K562 (cell line): ENCODE results near the gene CELA3B. TPM values are rescaled to one million over a fixed set of nuclear protein-coding genes. Genes with fewer than 3 reads are reported as not detected.

Experiments
- HNRNPH1 ChIP-seq: fragments of 200-400 bp; formaldehyde crosslinking; optimal IDR thresholded peaks from 2 replicates; pipeline ENCODE3; 2017; ENCODE audit warnings: low read depth, mild to moderate bottlenecking, low read length, moderate library complexity
- LEF1 ChIP-seq: fragments of 450-650 bp; IDR thresholded peaks from 2 replicates; pipeline ENCODE4 v1.6.1; 2016; ENCODE audit warnings: mild to moderate bottlenecking
- NCOA1 ChIP-seq: fragments of 450-650 bp; IDR thresholded peaks from 2 replicates; pipeline ENCODE4 v1.6.1; 2016; ENCODE audit warnings: low read depth
- NCOA4 ChIP-seq: fragments of 450-650 bp; IDR thresholded peaks from 2 replicates; pipeline ENCODE4 v1.6.1; 2018; ENCODE audit warnings: mild to moderate bottlenecking; ENCODE audit not compliant: partially characterized antibody
- PHB2 ChIP-seq: fragments of 450-650 bp; IDR thresholded peaks from 2 replicates; pipeline ENCODE4 v1.6.1; 2017; ENCODE audit warnings: low read depth
- POLR2A ChIP-seq: fragments of 450-650 bp; conservative IDR thresholded peaks from 2 replicates; pipeline ENCODE4 v1.6.1; 2016
- SREBF2 ChIP-seq: sonication (generic); formaldehyde crosslinking; IDR thresholded peaks from 2 replicates; pipeline ENCODE4 v1.4.0; 2020; ENCODE audit warnings: mild to moderate bottlenecking, missing genetic modification reagents
- TAF7 ChIP-seq: fragments of 450-650 bp; IDR thresholded peaks from 2 replicates; pipeline ENCODE4 v1.6.1; 2016; ENCODE audit warnings: missing genetic modification characterization, missing compliant biosample characterization
- ZNF133 ChIP-seq: fragments of 250-450 bp; sonication (Bioruptor Pico); IDR thresholded peaks from 2 replicates; pipeline ENCODE4 v1.4.0; 2020; ENCODE audit warnings: mild to moderate bottlenecking
- ZNF77 ChIP-seq: fragments of 250-450 bp; sonication (Bioruptor Pico); IDR thresholded peaks from 2 replicates; pipeline ENCODE4 v1.5.0; 2020
- polyA plus RNA-seq, 8 experiments: library from polyadenylated mRNA; depleted of rRNA in 4 of 8; stranded (reverse) in 5 of 8; unstranded in 3 of 8; fragments of >200 nt; fragmentation: Nextera tagmentation in 2 of 8; fragmentation: Illumina TruSeq in 1 of 8; extraction: Ambion mirVana in 2 of 8; extraction: Trizol in 1 of 8; gene quantifications; 2 replicates each; pipeline versions ENCODE4 v1.2.1 to v1.2.3, GENCODE V29; 2011 to 2014; ENCODE audit warnings: inconsistent platforms in 1 of 8, missing spikeins in 1 of 8
- total RNA-seq, 7 experiments: library from RNA; depleted of rRNA in 6 of 7; stranded (reverse); fragments of >200 nt in 6 of 7; fragmentation: Illumina TruSeq in 2 of 7; extraction: Trizol in 2 of 7; gene quantifications; 2 replicates each; pipeline versions ENCODE4 v1.2.1 to v1.2.3, GENCODE V29; 2011 to 2021; ENCODE audit warnings: low replicate concordance in 1 of 7
- TF ChIP-seq, protein P1 (sequence below): sonication (generic); formaldehyde crosslinking; IDR thresholded peaks from 2 replicates; pipeline ENCODE4 v1.5.0; 2020; ENCODE audit warnings: missing genetic modification reagents
- TF ChIP-seq, protein P2 (sequence below): fragments of 250-450 bp; sonication (Bioruptor Pico); IDR thresholded peaks from 2 replicates; pipeline ENCODE4 v1.8.0; 2021; ENCODE audit warnings: borderline replicate concordance, mild to moderate bottlenecking, moderate library complexity; ENCODE audit not compliant: poor library complexity, severe bottlenecking
- TF ChIP-seq, protein P3 (sequence below): sonication (generic); formaldehyde crosslinking; IDR thresholded peaks from 2 replicates; pipeline ENCODE4 v1.8.0; 2022; ENCODE audit warnings: mild to moderate bottlenecking, missing genetic modification reagents, borderline replicate concordance
- TF ChIP-seq, protein P4 (sequence below): fragments of 250-450 bp; sonication (Bioruptor Pico); IDR thresholded peaks from 2 replicates; pipeline ENCODE4 v1.4.0; 2020
- TF ChIP-seq, protein P5 (sequence below): fragments of 450-650 bp; formaldehyde crosslinking; IDR thresholded peaks from 2 replicates; pipeline ENCODE4 v1.4.0; 2020; ENCODE audit warnings: mild to moderate bottlenecking, moderate library complexity

CELA3B gene
- total and polyA plus RNA-seq, 9 of the 15 experiments (the other 6 are each of a cell fraction or from before 2014, with no cell fraction given) = 3.1 TPM; not detected in 8

DNA sequence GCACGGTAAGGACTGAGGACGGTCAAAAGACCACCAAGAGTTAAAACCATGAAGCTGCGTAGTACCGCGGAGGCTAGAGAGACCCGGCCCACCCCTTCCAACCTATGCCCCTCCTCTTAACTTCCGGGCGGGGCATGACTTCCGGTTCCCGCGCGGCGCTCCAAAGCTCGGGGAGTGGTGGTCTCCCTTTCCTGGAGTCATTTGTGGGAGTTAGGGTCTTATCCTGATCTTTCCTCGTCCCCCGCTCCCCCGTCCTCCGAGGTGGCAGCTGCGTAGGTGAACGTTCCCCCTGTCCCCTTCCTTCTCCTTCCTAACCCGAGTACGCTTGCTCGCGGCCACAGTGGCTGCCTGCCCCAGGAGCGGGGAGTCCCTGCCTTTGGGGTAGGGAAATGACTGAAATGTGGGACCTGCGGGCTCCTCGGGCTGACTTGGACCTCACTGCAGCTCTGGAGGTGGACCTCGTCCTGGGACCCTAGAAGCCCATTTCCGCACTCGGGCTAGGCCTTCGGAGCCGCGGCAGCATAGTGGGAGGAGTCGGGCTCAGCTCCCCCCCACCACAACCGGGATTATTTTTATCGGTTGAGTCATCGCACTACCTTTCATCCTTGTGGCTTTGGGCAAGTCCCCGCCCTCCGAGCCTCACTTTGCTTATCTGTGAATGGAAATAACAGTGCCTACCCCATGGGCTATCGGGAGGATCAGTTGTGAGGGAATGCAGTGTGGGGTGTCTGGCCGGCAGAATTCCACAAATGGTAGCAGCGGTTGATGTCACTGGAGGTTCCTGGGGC lies 48.7 kb downstream of the CELA3B start (continued):
- TF ChIP-seq, protein P1, sequence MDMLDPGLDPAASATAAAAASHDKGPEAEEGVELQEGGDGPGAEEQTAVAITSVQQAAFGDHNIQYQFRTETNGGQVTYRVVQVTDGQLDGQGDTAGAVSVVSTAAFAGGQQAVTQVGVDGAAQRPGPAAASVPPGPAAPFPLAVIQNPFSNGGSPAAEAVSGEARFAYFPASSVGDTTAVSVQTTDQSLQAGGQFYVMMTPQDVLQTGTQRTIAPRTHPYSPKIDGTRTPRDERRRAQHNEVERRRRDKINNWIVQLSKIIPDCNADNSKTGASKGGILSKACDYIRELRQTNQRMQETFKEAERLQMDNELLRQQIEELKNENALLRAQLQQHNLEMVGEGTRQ = no peak
- TF ChIP-seq LEF1 = peak; percentile 92
- TF ChIP-seq ZNF77 (CRISPR knock-in tag) = no peak
- TF ChIP-seq HNRNPH1 = no peak
- no peak for TF ChIP-seq NCOA1
- TF ChIP-seq, protein P2, sequence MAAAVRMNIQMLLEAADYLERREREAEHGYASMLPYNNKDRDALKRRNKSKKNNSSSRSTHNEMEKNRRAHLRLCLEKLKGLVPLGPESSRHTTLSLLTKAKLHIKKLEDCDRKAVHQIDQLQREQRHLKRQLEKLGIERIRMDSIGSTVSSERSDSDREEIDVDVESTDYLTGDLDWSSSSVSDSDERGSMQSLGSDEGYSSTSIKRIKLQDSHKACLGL (CRISPR knock-in tag) = peak; percentile 47
- no peak for TF ChIP-seq PHB2
- TF ChIP-seq, protein P3, sequence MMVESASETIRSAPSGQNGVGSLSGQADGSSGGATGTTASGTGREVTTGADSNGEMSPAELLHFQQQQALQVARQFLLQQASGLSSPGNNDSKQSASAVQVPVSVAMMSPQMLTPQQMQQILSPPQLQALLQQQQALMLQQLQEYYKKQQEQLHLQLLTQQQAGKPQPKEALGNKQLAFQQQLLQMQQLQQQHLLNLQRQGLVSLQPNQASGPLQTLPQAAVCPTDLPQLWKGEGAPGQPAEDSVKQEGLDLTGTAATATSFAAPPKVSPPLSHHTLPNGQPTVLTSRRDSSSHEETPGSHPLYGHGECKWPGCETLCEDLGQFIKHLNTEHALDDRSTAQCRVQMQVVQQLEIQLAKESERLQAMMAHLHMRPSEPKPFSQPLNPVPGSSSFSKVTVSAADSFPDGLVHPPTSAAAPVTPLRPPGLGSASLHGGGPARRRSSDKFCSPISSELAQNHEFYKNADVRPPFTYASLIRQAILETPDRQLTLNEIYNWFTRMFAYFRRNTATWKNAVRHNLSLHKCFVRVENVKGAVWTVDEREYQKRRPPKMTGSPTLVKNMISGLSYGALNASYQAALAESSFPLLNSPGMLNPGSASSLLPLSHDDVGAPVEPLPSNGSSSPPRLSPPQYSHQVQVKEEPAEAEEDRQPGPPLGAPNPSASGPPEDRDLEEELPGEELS = peak; percentile 57; the same call in 1 of the 2 replicates
- TF ChIP-seq SREBF2 (CRISPR knock-in tag) = no peak
- TF ChIP-seq, protein P4, sequence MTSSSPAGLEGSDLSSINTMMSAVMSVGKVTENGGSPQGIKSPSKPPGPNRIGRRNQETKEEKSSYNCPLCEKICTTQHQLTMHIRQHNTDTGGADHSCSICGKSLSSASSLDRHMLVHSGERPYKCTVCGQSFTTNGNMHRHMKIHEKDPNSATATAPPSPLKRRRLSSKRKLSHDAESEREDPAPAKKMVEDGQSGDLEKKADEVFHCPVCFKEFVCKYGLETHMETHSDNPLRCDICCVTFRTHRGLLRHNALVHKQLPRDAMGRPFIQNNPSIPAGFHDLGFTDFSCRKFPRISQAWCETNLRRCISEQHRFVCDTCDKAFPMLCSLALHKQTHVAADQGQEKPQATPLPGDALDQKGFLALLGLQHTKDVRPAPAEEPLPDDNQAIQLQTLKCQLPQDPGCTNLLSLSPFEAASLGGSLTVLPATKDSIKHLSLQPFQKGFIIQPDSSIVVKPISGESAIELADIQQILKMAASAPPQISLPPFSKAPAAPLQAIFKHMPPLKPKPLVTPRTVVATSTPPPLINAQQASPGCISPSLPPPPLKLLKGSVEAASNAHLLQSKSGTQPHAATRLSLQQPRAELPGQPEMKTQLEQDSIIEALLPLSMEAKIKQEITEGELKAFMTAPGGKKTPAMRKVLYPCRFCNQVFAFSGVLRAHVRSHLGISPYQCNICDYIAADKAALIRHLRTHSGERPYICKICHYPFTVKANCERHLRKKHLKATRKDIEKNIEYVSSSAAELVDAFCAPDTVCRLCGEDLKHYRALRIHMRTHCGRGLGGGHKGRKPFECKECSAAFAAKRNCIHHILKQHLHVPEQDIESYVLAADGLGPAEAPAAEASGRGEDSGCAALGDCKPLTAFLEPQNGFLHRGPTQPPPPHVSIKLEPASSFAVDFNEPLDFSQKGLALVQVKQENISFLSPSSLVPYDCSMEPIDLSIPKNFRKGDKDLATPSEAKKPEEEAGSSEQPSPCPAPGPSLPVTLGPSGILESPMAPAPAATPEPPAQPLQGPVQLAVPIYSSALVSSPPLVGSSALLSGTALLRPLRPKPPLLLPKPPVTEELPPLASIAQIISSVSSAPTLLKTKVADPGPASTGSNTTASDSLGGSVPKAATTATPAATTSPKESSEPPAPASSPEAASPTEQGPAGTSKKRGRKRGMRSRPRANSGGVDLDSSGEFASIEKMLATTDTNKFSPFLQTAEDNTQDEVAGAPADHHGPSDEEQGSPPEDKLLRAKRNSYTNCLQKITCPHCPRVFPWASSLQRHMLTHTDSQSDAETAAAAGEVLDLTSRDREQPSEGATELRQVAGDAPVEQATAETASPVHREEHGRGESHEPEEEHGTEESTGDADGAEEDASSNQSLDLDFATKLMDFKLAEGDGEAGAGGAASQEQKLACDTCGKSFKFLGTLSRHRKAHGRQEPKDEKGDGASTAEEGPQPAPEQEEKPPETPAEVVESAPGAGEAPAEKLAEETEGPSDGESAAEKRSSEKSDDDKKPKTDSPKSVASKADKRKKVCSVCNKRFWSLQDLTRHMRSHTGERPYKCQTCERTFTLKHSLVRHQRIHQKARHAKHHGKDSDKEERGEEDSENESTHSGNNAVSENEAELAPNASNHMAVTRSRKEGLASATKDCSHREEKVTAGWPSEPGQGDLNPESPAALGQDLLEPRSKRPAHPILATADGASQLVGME (CRISPR knock-in tag) = no peak
- TF ChIP-seq ZNF133 (CRISPR knock-in tag) = no peak
- TF ChIP-seq TAF7 (tag) = peak; percentile 93
- TF ChIP-seq, protein P5, sequence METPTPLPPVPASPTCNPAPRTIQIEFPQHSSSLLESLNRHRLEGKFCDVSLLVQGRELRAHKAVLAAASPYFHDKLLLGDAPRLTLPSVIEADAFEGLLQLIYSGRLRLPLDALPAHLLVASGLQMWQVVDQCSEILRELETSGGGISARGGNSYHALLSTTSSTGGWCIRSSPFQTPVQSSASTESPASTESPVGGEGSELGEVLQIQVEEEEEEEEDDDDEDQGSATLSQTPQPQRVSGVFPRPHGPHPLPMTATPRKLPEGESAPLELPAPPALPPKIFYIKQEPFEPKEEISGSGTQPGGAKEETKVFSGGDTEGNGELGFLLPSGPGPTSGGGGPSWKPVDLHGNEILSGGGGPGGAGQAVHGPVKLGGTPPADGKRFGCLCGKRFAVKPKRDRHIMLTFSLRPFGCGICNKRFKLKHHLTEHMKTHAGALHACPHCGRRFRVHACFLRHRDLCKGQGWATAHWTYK = peak; percentile 91
- peak; percentile 99 for TF ChIP-seq POLR2A
- peak; percentile 61 for TF ChIP-seq NCOA4
